Measurements from ENCODE around the gene SDC1. TPM values are rescaled to one million over a fixed set of nuclear protein-coding genes. Genes with fewer than 3 reads are reported as not detected.

SDC1 gene
- total RNA-seq, 2 experiments from 2014 or later = 0.10 TPM; not detected in 1

DNA sequence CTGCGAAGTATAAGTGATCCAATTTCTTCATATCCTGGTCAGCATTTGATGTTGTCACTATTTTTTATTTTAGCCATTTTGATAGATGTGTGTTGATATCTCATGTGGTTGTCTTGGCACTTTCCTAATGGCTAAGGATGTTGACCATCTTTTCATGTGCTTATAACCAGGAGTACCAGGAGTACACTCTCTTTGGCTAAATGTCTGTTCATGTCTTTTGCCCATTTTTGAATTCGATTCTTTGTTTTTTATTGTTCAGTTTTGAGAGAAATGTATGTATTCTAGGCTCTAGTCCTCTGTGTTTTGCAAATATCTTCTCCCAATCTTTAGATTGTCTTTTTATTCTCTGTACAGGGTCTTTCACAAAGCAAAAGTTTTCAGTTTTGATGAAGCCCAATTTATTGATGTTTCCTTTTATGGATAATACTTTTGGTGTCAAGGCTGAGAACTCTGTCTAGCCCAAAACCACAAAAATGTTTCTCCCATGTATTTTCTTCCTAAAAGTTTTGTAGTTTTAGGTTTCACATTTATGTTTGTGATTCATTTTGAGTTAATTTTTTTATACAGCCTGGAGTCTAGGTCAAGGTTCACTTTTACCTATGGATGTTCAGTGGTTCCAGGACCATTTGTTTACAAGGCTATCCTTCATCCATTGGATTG, 65.4 kb downstream of the SDC1 start:
- H3K79me2 ChIP-seq (ENCODE audit: insufficient read depth, low read depth, low read length) = no peaks in the 10 kb centered on the region
- H3K4me3 ChIP-seq (ENCODE audit: low read depth, low read length, poor library complexity, severe bottlenecking) = no peak overlapping the region
- no peak overlapping the region for H3K27ac ChIP-seq (ENCODE audit: low read depth, low read length, poor library complexity, severe bottlenecking)
- H3K4me2 ChIP-seq (ENCODE audit: low read length) = no peak overlapping the region
- no peaks in the 10 kb centered on the region for H3K4me1 ChIP-seq (ENCODE audit: insufficient read depth, low read length, poor library complexity, severe bottlenecking)
- H4K20me1 ChIP-seq (ENCODE audit: insufficient read depth, low read length) = no peaks in the 10 kb centered on the region
- ChIA-PET POLR2A (no interaction called here), CTCF (ENCODE audit: unreplicated experiment) (no interaction called here)
- intact Hi-C loops (cut with micrococcal nuclease; ENCODE audit: unreplicated experiment) = no loop called here
- H3K9me2 ChIP-seq (ENCODE audit: insufficient read depth, low read length) = no peaks in the 10 kb centered on the region
- no peak for DNase-seq (ENCODE audit: low spot score)
- H3K36me3 ChIP-seq (ENCODE audit: insufficient read depth, low read length) = no peaks in the 10 kb centered on the region
- H3K9me3 ChIP-seq (ENCODE audit: low read length) = no peaks in the 10 kb centered on the region
- BruUV-seq (replicated peaks) = no TSS peak
- no peak overlapping the region for H2AFZ ChIP-seq (ENCODE audit: low read length)
- TF ChIP-seq, protein P1, sequence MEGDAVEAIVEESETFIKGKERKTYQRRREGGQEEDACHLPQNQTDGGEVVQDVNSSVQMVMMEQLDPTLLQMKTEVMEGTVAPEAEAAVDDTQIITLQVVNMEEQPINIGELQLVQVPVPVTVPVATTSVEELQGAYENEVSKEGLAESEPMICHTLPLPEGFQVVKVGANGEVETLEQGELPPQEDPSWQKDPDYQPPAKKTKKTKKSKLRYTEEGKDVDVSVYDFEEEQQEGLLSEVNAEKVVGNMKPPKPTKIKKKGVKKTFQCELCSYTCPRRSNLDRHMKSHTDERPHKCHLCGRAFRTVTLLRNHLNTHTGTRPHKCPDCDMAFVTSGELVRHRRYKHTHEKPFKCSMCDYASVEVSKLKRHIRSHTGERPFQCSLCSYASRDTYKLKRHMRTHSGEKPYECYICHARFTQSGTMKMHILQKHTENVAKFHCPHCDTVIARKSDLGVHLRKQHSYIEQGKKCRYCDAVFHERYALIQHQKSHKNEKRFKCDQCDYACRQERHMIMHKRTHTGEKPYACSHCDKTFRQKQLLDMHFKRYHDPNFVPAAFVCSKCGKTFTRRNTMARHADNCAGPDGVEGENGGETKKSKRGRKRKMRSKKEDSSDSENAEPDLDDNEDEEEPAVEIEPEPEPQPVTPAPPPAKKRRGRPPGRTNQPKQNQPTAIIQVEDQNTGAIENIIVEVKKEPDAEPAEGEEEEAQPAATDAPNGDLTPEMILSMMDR (conservative IDR thresholded peaks at IDR 0.05; ENCODE audit: low read length) = no peak
- TF ChIP-seq EZH2phosphoT487 (IDR thresholded peaks at IDR 0.05; ENCODE audit: borderline replicate concordance, low read depth, low read length) = no peak

DNA sequence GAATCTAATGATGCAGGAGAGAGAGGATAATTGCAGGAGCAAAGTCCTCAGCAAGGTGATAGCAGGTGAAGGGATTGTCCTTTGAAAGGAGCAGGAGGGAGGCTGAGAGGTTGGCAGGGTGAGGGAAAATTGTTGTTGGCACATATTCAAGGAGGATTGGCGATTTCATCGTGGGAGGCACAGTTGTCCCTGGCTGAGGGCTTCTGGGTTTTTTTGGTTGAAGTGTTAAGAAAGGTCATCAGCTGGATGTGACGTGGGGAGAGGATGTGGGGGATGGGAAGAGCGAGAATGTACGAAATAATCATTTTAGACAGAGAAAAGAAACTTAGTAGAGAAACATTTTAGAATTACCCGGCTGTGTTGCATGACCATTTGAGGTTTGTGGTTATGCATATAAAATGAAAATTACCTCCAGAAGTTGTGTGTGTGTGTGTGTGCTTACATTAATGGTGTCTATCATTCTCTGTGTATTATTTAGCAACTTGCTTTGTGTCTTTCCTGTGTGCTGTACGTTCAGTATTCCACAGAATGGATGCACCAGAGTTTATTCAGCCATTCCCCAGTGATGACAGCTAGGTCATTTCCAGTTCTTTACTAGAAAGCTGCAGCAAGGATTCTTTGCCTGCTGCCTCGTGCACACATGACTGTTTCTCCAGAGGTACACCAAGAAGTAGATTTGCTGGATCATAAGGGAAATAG, 67.6 kb downstream of the SDC1 start:
- ChIA-PET POLR2A (no interaction called here), CTCF (ENCODE audit: unreplicated experiment) (no interaction called here)
- Histone ChIP-seq H3K36me3 (ENCODE audit: insufficient read depth, low read length) (no peaks in the 10 kb centered on the region), H3K27ac (ENCODE audit: low read depth, low read length, poor library complexity, severe bottlenecking) (no peak overlapping the region), H3K9me2 (ENCODE audit: insufficient read depth, low read length) (no peaks in the 10 kb centered on the region), H3K4me1 (ENCODE audit: insufficient read depth, low read length, poor library complexity, severe bottlenecking) (no peaks in the 10 kb centered on the region), H2AFZ (ENCODE audit: low read length) (no peak overlapping the region), H4K20me1 (ENCODE audit: insufficient read depth, low read length) (no peaks in the 10 kb centered on the region), H3K4me3 (ENCODE audit: low read depth, low read length, poor library complexity, severe bottlenecking) (no peak overlapping the region), H3K9me3 (ENCODE audit: low read length) (no peaks in the 10 kb centered on the region), H3K79me2 (ENCODE audit: insufficient read depth, low read depth, low read length) (no peaks in the 10 kb centered on the region), H3K4me2 (ENCODE audit: low read length) (no peak overlapping the region)
- no peak for DNase-seq (ENCODE audit: low spot score)
- no TSS peak for BruUV-seq (replicated peaks)
- no peak for TF ChIP-seq EZH2phosphoT487 (IDR thresholded peaks at IDR 0.05; ENCODE audit: borderline replicate concordance, low read depth, low read length)
- TF ChIP-seq, protein P1 (conservative IDR thresholded peaks at IDR 0.05; ENCODE audit: low read length) = no peak
- intact Hi-C loops (cut with micrococcal nuclease; ENCODE audit: unreplicated experiment) = no loop called here

DNA sequence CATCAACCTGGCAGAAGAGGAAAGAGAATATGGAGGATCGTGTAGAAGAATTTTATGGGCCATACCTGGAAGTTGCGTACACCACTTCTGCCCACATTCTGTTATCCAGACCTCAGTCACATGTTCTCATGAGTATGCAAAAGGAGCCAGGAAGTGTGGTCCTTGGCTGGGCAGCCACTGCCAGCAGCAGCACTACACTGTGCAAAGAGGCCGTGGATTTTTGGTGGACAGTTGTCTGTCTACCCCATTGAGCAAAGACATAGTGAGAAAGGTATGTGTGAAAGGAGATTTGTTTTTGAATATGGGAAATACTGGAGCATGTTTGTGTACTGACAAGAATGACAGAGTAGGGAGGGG, 68.1 kb downstream of the SDC1 start:
- Histone ChIP-seq H2AFZ (ENCODE audit: low read length) (no peak overlapping the region), H3K36me3 (ENCODE audit: insufficient read depth, low read length) (no peaks in the 10 kb centered on the region), H3K9me3 (ENCODE audit: low read length) (no peaks in the 10 kb centered on the region), H3K4me3 (ENCODE audit: low read depth, low read length, poor library complexity, severe bottlenecking) (no peak overlapping the region), H3K9me2 (ENCODE audit: insufficient read depth, low read length) (no peaks in the 10 kb centered on the region), H3K4me1 (ENCODE audit: insufficient read depth, low read length, poor library complexity, severe bottlenecking) (no peaks in the 10 kb centered on the region), H3K79me2 (ENCODE audit: insufficient read depth, low read depth, low read length) (no peaks in the 10 kb centered on the region), H4K20me1 (ENCODE audit: insufficient read depth, low read length) (no peaks in the 10 kb centered on the region), H3K27ac (ENCODE audit: low read depth, low read length, poor library complexity, severe bottlenecking) (no peak overlapping the region), H3K4me2 (ENCODE audit: low read length) (no peak overlapping the region)
- no TSS peak for BruUV-seq (replicated peaks)
- TF ChIP-seq EZH2phosphoT487 (IDR thresholded peaks at IDR 0.05; ENCODE audit: borderline replicate concordance, low read depth, low read length) = no peak
- TF ChIP-seq, protein P1 (conservative IDR thresholded peaks at IDR 0.05; ENCODE audit: low read length) = no peak
- ChIA-PET POLR2A (interaction anchor here (0.5 kb wide), 1 partner anchor 741 kb away, joined by 3 read pairs; no protein-coding TSS in a partner anchor), CTCF (ENCODE audit: unreplicated experiment) (no interaction called here)
- intact Hi-C loops (cut with micrococcal nuclease; ENCODE audit: unreplicated experiment) = no loop called here
- DNase-seq (ENCODE audit: low spot score) = no peak
